Measurements from ENCODE around the gene CAMK2B. TPM values are rescaled to one million over a fixed set of nuclear protein-coding genes. Genes with fewer than 3 reads are reported as not detected.

The CAMK2B gene
- polyA plus RNA-seq, 2 of the 4 experiments (the other 2 are of a cell fraction) = 0.17 TPM; not detected in 1

GRCh38 chr7:44218418-44219201 is 106.8 kb downstream of the CAMK2B start:
- Histone ChIP-seq H3K27ac (no peak overlapping the region), H3K4me2 (no peak overlapping the region), H3K4me1 (no peaks in the 10 kb centered on the region), H3K4me3 (no peak overlapping the region), H3K9me3 (no peaks in the 10 kb centered on the region)
- FAIRE-seq (no peak), ATAC-seq (no peak), DNase-seq (ENCODE audit: low read depth in 1 of 2, low spot score in 1 of 2) (no peak)
- 82% methylated on average over 26 of the region's 26 CpGs for WGBS (ENCODE audit: missing lambda C conversion rate)
- CTCF ChIA-PET = interaction anchor here (1.1 to 2.0 kb wide), 3 partner anchors 18 to 259 kb away, joined by 4 to 12 read pairs (median 5); no protein-coding TSS in a partner anchor
- POLR2A ChIA-PET = no interaction called here
- no peak for TF ChIP-seq FOSB (CRISPR knock-in tag; IDR thresholded peaks at IDR 0.05)
- TF ChIP-seq MAZ (IDR thresholded peaks at IDR 0.05; ENCODE audit: borderline replicate concordance, low read depth, low read length) = no peak
- TF ChIP-seq HMGXB4 (CRISPR knock-in tag; IDR thresholded peaks at IDR 0.05; ENCODE audit: borderline replicate concordance) = no peak
- no peak for TF ChIP-seq PBX3 (IDR thresholded peaks at IDR 0.05)
- TF ChIP-seq NFE2L2 (conservative IDR thresholded peaks at IDR 0.05; ENCODE audit: low read length) = no peak
- no peak for TF ChIP-seq BCL3 (IDR thresholded peaks at IDR 0.05)
- no peak for TF ChIP-seq RAD21 (conservative IDR thresholded peaks at IDR 0.05 in 1 of 2, IDR thresholded peaks at IDR 0.05 in 1 of 2)
- TF ChIP-seq CEBPB (IDR thresholded peaks at IDR 0.05) = no peak
- TF ChIP-seq CHD4 (IDR thresholded peaks at IDR 0.05; ENCODE audit: borderline replicate concordance) = no peak
- no peak for TF ChIP-seq CBX8 (IDR thresholded peaks at IDR 0.05)
- TF ChIP-seq FOXS1 (CRISPR knock-in tag; IDR thresholded peaks at IDR 0.05) = no peak
- no peak for TF ChIP-seq MAFK (IDR thresholded peaks at IDR 0.05; ENCODE audit: partially characterized antibody)
- TF ChIP-seq EHMT2 (IDR thresholded peaks at IDR 0.05; ENCODE audit: low read depth) = no peak
- no peak for TF ChIP-seq NR3C1 (IDR thresholded peaks at IDR 0.05)
- no peak for TF ChIP-seq ZNF302 (CRISPR knock-in tag; IDR thresholded peaks at IDR 0.05)
- TF ChIP-seq CTCF (IDR thresholded peaks at IDR 0.05) = no peak

GRCh38 chr7:44217852-44218402 is 107.5 kb downstream of the CAMK2B start:
- POLR2A ChIA-PET = no interaction called here
- TF ChIP-seq HEYL (CRISPR knock-in tag; IDR thresholded peaks at IDR 0.05) (no peak), JUN (IDR thresholded peaks at IDR 0.05) (no peak), HOXB5 (CRISPR knock-in tag; IDR thresholded peaks at IDR 0.05) (no peak), HES2 (IDR thresholded peaks at IDR 0.05) (no peak), RNF2 (IDR thresholded peaks at IDR 0.05; ENCODE audit: borderline replicate concordance, low read depth) (no peak), ZNF302 (CRISPR knock-in tag; IDR thresholded peaks at IDR 0.05) (no peak), MAX (IDR thresholded peaks at IDR 0.05) (no peak), ELK1 (IDR thresholded peaks at IDR 0.05; ENCODE audit: low read depth, low read length) (no peak), USF2 (IDR thresholded peaks at IDR 0.05) (no peak), POLR2AphosphoS2 (conservative IDR thresholded peaks at IDR 0.05; ENCODE audit: low read length) (no peak), E2F6 (IDR thresholded peaks at IDR 0.05; ENCODE audit: borderline replicate concordance, low read depth) (no peak), RARB (CRISPR knock-in tag; IDR thresholded peaks at IDR 0.05) (no peak)

More at GRCh38 chr7:44217852-44218402, 107.5 kb downstream of the CAMK2B start:
- ATAC-seq = no peak
- no peak overlapping the region for H3K27ac ChIP-seq
- no peaks in the 10 kb centered on the region for H3K4me1 ChIP-seq
- no peaks in the 10 kb centered on the region for H3K9me3 ChIP-seq
- no peak for FAIRE-seq
- H3K4me3 ChIP-seq = no peak overlapping the region
- H3K4me2 ChIP-seq = no peak overlapping the region
- no peak for DNase-seq (ENCODE audit: low read depth in 1 of 2, low spot score in 1 of 2)
- WGBS (ENCODE audit: missing lambda C conversion rate) = 72% methylated on average over 16 of the region's 17 CpGs
- CTCF ChIA-PET = interaction anchor here (1.1 to 2.4 kb wide), 7 partner anchors 17 to 347 kb away, joined by 3 to 12 read pairs (median 5); partner anchors contain the start of gene YKT6
